NCI-H2196 (cell line): ENCODE data around the gene NTRK2.

ENCODE experiments used
- DNase-seq: peaks from one replicate; lab custom pipeline; 2025; ENCODE audit not compliant: unreplicated experiment; lab: John Stamatoyannopoulos, UW

The NTRK2 gene

DNA sequence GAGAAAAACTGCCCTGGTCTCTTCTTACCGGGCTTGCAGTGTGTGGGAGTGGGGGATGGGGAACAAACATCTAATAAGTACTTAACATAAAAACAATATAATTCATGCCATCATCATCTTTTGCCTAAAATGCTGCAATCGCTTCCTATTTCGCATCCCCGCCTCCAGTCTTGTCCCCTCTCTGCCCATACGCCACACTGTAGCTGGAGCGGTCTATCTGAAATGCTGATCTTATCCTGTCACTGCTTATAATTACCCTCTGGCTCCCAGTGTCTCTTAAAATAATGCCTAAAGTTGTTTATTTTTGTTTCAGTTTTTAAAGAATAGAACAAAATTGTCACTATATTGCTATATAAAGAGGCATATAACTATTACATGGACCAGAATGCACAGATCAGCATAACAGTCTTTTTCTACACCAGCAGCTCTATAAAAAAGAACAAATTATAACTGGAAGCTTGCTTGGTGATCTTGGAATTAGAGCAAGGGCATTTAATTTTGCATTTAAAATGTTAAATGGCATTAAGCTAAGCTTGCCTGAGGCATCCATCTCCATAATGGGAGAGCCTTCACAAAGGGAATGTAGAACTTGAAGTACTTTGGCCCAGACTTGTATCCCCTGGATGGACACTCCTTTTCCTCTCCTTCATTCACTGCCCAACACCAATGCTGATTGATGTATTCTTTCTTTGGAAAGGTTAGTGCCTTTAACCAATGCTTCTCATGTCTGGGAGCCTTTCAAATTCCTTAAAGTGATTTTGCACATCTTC lies 12.2 kb downstream of the NTRK2 start:
- DNase-seq = no peak

- no peak for DNase-seq
Measured at GRCh38 chr9:84686068-84686467, 16.5 kb downstream of the NTRK2 start.

- DNase-seq = no peak
Measured at GRCh38 chr9:84688956-84689355, 19.4 kb downstream of the NTRK2 start.

DNA sequence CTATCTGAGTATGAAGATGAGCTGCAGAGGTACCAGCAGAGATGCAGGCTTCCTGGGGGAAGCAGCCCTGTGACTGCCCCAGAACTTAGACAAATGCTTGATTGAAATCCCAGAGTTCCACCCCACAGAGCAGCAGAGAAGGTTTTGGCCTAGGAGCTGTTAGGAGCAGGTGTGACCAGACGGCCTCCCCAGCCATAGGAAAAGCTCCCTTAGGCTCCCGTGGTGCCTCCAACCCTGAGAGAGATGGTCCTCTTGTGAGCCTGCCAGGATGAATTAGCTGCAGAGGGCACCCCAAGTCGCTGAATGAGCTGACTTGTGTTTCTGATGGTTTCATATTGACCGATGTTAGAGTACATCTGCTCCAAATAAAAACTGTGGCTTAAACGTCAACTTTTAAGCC lies 22.1 kb downstream of the NTRK2 start:
- no peak for DNase-seq

DNA sequence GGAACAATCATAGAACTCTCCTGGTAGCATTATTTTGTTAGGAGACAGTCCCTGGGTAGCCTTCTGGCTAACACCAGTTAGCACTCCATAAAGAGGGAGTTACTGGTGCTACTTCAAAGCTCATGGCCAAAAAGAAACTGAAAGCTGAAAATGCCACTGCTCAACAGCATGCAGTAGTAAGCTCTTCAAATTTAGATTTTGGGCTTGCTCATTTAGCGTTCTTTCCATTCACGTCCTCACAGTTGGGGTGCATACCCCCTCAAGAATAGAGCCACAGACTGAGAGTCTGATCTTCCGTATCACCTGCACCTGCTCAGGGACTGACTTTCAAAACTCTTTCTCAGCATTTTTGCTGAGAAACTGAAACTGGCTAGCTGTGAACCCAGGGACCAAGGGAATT lies 24.7 kb downstream of the NTRK2 start:
- no peak for DNase-seq

- no peak for DNase-seq
Measured at GRCh38 chr9:84697042-84697441, 27.5 kb downstream of the NTRK2 start.

- DNase-seq = no peak
Measured at GRCh38 chr9:84697509-84698114, 28.1 kb downstream of the NTRK2 start.

DNA sequence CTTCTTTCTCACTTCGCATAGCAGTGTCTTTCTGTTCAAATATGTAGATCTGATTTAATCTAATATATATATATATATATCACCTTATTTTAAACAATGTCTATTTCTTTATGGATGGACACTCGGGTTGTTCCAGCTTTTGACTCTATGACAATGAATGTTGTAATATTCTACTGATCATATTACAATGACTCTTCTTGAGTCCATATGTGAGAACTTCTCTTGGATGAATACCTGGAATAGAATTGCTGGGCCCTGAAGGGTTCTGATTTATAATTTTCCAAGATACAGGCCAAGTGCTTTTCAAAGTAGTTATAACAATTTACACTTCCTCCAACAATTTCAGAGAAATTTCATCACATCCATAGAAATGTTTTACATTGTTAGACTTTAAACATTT lies 28.8 kb downstream of the NTRK2 start:
- DNase-seq = no peak

GRCh38 chr9:84699984-84700383 lies 30.5 kb downstream of the NTRK2 start:
- no peak for DNase-seq

GRCh38 chr9:84701801-84702200 lies 32.3 kb downstream of the NTRK2 start:
- DNase-seq = no peak

- no peak for DNase-seq
Measured at GRCh38 chr9:84702471-84702870, 32.9 kb downstream of the NTRK2 start.

- no peak for DNase-seq
Measured at GRCh38 chr9:84703793-84704192, 34.3 kb downstream of the NTRK2 start.

DNA sequence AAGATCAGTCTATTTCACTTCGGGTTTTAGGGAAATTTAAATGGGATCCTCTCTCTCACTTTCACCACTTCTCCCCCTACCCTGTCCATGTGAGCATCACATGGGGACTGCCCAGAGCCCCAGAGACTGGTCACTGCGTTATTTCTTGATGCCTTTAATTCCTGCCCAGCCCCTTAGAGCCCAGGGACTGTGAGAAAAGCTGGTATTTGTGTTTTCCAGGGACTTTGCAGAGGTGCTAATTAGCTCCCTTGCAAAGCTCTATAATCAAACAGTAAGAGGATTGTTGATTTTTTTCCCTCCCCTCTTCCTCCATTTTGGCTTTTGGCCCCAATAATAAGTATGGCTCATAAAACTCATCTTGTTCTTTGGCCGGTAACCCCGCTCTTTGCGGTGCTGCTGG lies 35.6 kb downstream of the NTRK2 start:
- no peak for DNase-seq

DNA sequence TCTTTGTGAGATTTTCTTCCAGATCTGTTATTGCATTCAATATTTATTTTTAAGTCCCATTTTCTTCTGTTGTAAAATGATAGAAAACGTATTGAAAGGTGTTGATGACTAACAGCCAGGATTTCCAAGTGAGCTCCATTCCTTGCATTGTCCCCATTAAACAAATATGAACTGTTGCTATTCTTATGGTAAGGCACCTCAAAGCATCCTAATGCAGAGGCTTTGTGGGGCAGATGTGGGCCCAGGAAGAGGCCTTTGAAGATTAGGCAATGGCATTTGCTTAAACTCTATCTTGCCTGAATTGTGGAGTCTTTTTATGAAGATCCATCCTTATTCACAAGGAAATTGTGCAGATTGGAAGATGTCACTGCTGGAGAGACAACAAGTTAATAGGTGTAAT lies 38.9 kb downstream of the NTRK2 start:
- no peak for DNase-seq

DNA sequence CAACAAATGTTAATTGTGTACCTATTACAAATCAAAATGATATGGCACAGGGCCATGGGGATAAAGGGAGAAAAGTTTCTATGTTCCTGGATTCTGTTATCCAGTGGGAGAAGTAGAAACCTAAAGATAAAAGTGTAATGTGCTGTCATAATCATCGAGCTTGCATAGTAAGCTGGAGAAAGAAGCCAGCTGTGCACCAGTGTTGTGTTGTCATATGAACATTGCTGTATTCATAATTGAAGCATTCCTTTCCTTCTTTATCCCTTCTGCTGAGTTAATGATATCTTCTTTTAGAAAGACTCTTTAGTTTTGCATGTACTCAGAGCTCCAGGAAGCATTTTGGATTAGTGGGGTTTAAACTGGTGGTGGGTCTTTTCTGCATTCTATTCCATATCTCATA lies 39.5 kb downstream of the NTRK2 start:
- no peak for DNase-seq

DNA sequence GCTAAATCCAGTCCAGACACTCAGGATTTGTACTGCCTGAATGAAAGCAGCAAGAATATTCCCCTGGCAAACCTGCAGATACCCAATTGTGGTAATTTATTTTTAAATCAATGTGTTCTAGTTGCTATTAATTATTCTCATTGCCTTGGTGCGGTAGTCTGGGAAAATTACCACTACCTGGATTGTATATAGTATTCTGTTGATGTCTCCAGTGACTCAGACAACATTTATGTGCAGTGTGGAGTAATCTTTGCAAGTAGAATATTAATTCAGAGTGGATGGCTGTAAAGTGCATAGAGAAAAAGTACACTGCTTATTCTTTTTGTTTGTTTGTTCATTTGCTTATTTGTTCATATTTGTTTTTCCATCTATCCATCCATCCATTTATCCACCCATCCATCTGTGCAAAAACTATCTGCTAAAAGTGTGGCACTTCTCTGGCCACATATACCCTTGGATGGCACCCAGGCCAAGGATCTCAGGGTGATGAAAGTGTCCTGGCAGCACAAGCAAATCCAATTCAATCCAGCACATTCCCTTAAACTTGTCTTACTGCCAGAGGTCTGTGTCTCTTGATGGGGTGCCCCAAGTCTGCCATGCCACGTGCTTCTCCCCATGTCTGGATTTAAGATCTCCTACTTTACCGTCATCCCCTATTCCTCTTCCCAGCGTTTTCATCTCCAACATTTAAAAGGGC lies 41.3 kb downstream of the NTRK2 start:
- no peak for DNase-seq

GRCh38 chr9:84711398-84711777 lies 41.9 kb downstream of the NTRK2 start:
- DNase-seq = no peak

DNA sequence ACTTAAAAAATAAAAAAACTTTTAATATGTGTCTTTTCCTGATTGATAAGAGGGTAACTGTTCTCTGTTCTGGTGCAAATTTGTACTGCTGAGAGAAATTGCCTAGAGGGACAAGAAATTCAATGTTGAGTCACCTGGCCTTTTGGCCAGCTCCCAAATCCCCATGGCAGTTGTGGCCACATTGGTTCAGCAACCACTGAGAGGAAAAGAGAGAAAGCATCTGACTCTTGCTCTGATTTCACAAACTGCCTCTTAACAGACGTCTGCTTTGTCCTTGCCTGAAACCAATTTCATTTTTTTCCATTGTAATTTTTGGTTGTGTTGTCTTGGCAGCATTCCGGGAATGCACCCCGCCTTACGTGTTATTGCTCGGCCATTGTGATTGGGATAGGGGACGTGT lies 42.4 kb downstream of the NTRK2 start:
- DNase-seq = no peak

- DNase-seq = no peak
Measured at GRCh38 chr9:84716217-84716616, 46.7 kb downstream of the NTRK2 start.

GRCh38 chr9:84718476-84718875 lies 48.9 kb downstream of the NTRK2 start:
- no peak for DNase-seq

GRCh38 chr9:84722388-84722989 lies 53.0 kb downstream of the NTRK2 start:
- no peak for DNase-seq

- DNase-seq = no peak
Measured at GRCh38 chr9:84723426-84723825, 53.9 kb downstream of the NTRK2 start.
